NCI-H128 (cell line): ENCODE measurements around the gene FXYD4.
"Not testable (repeated sequence)": the region's sequence is repeated elsewhere in the genome, so short reads cannot be mapped to it uniquely, and the experiment has no call there.

ENCODE experiments used
- DNase-seq: peaks from one replicate; lab custom pipeline; 2025; ENCODE audit not compliant: unreplicated experiment; lab: John Stamatoyannopoulos, UW

The FXYD4 gene

GRCh38 chr10:43374194-43374593 is 2.8 kb downstream of the FXYD4 start:
- DNase-seq = no peak

- no peak for DNase-seq
Observed at GRCh38 chr10:43375401-43376020, 4.1 kb downstream of the FXYD4 start.

GRCh38 chr10:43376046-43376635 is 4.7 kb downstream of the FXYD4 start:
- no peak for DNase-seq

GRCh38 chr10:43376828-43377423 is 5.5 kb downstream of the FXYD4 start:
- DNase-seq = no peak

GRCh38 chr10:43377424-43377883 is 6.0 kb downstream of the FXYD4 start:
- DNase-seq = no peak

GRCh38 chr10:43380610-43381222 is 9.3 kb downstream of the FXYD4 start:
- no peak for DNase-seq

GRCh38 chr10:43383204-43383971 is 12.0 kb downstream of the FXYD4 start:
- DNase-seq = no peak

GRCh38 chr10:43384252-43385221 is 13.1 kb downstream of the FXYD4 start:
- no peak for DNase-seq

GRCh38 chr10:43385412-43386004 is 14.1 kb downstream of the FXYD4 start:
- DNase-seq = no peak

- no peak for DNase-seq
Observed at GRCh38 chr10:43386549-43386948, 15.1 kb downstream of the FXYD4 start.

- DNase-seq = no peak
Observed at GRCh38 chr10:43386981-43387677, 15.7 kb downstream of the FXYD4 start.

GRCh38 chr10:43387678-43388032 is 16.2 kb downstream of the FXYD4 start:
- no peak for DNase-seq

- DNase-seq = no peak
Observed at GRCh38 chr10:43389867-43390266, 18.4 kb downstream of the FXYD4 start.

GRCh38 chr10:43390333-43390732 is 18.9 kb downstream of the FXYD4 start:
- no peak for DNase-seq

GRCh38 chr10:43390759-43391158 is 19.3 kb downstream of the FXYD4 start:
- no peak for DNase-seq

- DNase-seq = no peak
Observed at GRCh38 chr10:43391496-43391895, 20.1 kb downstream of the FXYD4 start.

GRCh38 chr10:43392748-43393147 is 21.3 kb downstream of the FXYD4 start:
- DNase-seq = no peak

GRCh38 chr10:43393186-43393585 is 21.8 kb downstream of the FXYD4 start:
- DNase-seq = not testable (repeated sequence)

GRCh38 chr10:43393606-43394360 is 22.3 kb downstream of the FXYD4 start:
- no peak for DNase-seq
